GM15510 (cell line): ENCODE data around the gene IBTK.

Source experiments
- POLR2A ChIP-seq: IDR thresholded peaks from 3 replicates; pipeline ENCODE4 v1.6.1; 2011; ENCODE audit warnings: borderline replicate concordance; ENCODE audit not compliant: insufficient read length; ENCODE audit errors: extremely low read depth

The IBTK gene

GRCh38 chr6:82160255-82160990 is 87.1 kb downstream of the IBTK start:
- TF ChIP-seq POLR2A = no peak

DNA sequence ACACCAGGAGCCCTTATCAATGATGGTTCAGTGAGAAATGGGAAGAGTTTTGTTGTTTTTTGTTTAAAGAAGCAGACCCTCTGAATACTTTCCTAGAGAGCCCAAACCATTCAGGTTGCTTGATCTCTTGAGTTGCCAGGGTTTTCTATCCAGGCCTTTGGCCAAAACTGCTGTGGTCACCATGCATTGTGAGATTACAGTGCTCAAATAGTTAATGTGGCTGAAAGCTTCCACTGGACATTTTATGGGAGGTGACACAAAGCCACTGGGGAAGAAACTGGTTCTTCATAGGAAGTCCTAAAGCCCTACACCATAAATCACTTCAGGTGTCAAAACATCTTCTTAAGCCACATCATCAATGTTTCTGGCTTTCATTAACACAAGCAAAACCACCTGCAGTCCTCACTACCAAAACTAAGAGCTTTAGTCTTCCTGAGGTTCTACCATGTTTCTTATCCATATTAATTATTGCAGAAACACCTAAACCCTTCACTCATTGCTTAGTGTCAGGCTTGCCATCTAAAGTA is 101.6 kb downstream of the IBTK start:
- no peak for TF ChIP-seq POLR2A

- TF ChIP-seq POLR2A = no peak
These were observed 102.6 kb downstream of the IBTK start for GRCh38 chr6:82144852-82145340.

GRCh38 chr6:82144007-82144851 is 103.3 kb downstream of the IBTK start:
- no peak for TF ChIP-seq POLR2A

DNA sequence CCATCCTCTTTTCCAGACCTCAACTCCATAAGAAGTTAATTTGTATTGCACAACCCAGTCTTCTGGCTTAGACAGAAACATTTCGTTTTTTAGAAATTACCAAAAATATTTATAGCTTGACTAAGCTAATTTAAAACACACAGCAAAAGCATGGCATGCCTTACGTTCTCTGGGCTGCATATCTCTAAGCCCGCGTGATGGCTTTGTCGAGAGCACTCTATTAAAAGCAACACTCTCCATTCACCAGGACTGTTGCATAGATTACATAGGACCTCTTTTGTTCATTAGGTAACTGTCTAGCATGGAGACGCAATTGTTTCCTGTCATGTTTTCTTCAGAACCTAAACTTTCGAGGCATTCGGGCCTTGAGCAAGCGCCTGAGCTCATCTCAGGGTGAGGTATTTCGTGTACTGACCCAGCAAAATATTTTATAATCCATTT is 104.5 kb downstream of the IBTK start:
- TF ChIP-seq POLR2A = no peak

DNA sequence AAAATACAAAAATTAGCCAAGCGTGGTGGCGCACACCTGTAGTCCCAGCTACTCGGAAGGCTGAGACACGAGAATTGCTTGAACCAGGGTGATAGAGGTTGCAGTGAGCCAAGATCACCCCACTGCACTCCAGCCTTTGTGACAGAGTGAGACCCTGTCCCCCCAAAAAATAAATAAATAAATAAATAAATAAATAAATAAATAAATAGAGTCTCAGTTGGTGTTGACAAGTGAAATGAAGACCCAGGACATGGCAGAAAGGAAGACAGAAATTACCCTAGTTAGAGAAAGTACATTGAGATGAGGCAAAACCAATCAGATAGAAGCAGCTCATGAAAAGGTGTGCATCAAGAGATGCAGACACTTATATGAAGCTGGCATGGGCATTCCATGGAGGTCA is 105.0 kb downstream of the IBTK start:
- no peak for TF ChIP-seq POLR2A

DNA sequence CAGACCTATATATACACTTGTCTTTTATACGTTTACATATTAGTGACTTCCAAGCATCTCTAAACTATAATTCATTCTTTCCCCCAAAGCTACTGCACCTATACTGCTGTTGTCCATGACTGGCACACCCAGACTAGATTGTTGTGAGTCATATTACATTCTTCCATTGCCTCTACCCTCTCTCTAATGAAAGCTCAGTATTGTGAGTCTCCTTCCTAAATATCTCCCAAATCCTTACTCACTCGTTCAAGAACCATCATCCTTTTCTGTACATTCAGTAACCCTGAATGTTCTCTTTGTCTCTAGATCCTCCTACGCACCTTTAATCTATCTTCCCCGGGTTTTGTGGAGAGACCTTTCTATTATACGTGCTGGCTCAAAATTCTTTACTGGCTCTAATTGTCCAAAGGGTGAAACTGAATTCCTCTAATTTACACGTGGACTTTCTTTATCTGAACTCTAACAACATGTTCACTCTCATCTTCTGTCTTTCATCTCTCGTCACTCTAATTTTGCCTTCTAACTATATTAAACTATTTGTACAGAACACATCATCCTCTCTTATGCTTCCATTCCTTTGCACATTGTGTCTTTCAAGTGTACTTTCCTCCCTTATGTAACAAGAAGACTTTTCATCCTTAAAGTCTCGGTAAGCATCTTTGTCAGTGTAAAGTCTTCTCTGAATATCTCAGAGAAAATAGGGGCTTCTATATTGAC is 109.3 kb downstream of the IBTK start:
- no peak for TF ChIP-seq POLR2A

DNA sequence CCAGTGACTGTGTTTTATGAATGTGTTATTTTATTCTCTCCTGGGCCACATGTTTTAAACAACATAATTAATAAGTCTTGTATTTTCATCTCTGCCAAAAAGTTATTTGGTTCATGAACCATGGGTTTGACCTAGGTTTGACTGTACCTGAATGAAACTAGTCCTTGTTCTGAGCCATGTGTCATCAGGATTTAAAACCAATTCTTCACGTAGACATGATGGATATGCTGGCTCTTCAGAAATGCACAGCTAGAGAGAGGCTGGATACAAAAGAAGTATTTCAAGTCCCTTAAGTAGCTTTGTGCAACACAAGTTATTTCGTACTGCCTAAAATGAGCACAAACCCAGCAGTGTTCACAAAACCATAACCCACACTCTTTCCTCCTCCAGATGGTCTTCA is 116.1 kb downstream of the IBTK start:
- no peak for TF ChIP-seq POLR2A

DNA sequence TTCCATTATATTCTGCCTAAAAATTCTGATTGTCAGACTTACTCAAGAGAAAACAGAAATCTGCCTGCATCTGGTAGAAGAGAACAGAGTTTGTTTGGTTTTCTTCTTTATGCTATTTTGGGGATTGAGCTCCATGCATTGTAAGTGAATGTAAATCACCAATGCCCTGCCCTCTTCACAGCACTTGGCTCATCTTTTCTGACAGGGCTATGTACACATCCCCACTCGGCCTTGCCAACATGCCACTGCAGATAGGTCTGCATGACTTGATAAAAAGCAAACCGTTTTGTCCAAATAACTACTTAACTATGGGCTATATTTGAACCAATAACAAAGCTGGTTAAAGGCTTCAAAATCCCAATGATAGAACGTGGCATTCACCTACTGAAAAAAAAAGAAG is 117.7 kb downstream of the IBTK start:
- no peak for TF ChIP-seq POLR2A

- no peak for TF ChIP-seq POLR2A
These were observed 123.9 kb downstream of the IBTK start for GRCh38 chr6:82123632-82124031.
